HG02870 (cell line): Measurements from ENCODE around the gene TEC.

ENCODE experiments used
- ATAC-seq: cut with Tn5 transposase; IDR thresholded peaks from one replicate; pipeline ENCODE4 v1.9.1; 2021; ENCODE audit warnings: mild to moderate bottlenecking, moderate library complexity; ENCODE audit not compliant: unreplicated experiment

The TEC gene

GRCh38 chr4:48127682-48128404 is 141.8 kb downstream of the TEC start:
- peak; percentile 84 for ATAC-seq

GRCh38 chr4:48127231-48127630 is 142.4 kb downstream of the TEC start:
- ATAC-seq, result no peak

GRCh38 chr4:48126621-48127020 is 143.0 kb downstream of the TEC start:
- ATAC-seq, result no peak

GRCh38 chr4:48124870-48125269 is 144.8 kb downstream of the TEC start:
- no peak for ATAC-seq

GRCh38 chr4:48122756-48123155 is 146.9 kb downstream of the TEC start:
- ATAC-seq, result no peak

GRCh38 chr4:48121180-48121579 is 148.5 kb downstream of the TEC start:
- ATAC-seq, result no peak

- no peak for ATAC-seq
These were observed 149.5 kb downstream of the TEC start for GRCh38 chr4:48120132-48120531.

GRCh38 chr4:48119646-48120045 is 150.0 kb downstream of the TEC start:
- ATAC-seq, result no peak

GRCh38 chr4:48118081-48118480 is 151.6 kb downstream of the TEC start:
- ATAC-seq, result no peak

GRCh38 chr4:48116582-48116981 is 153.1 kb downstream of the TEC start:
- ATAC-seq, result no peak

GRCh38 chr4:48114412-48114811 is 155.2 kb downstream of the TEC start:
- no peak for ATAC-seq

GRCh38 chr4:48112017-48112667 is 157.5 kb downstream of the TEC start:
- no peak for ATAC-seq

GRCh38 chr4:48110452-48110978 is 159.1 kb downstream of the TEC start:
- ATAC-seq, result no peak

- ATAC-seq, result peak; percentile 84
These were observed 160.0 kb downstream of the TEC start for GRCh38 chr4:48109413-48110263.

GRCh38 chr4:48108309-48109073 is 161.1 kb downstream of the TEC start:
- no peak for ATAC-seq

GRCh38 chr4:48105230-48105629 is 164.4 kb downstream of the TEC start:
- ATAC-seq, result no peak

- ATAC-seq, result peak; percentile 92
These were observed 166.0 kb downstream of the TEC start for GRCh38 chr4:48103483-48104139.

GRCh38 chr4:48102303-48102702 is 167.3 kb downstream of the TEC start:
- ATAC-seq, result no peak

- ATAC-seq, result no peak
These were observed 169.4 kb downstream of the TEC start for GRCh38 chr4:48100256-48100655.

GRCh38 chr4:48095441-48095840 is 174.2 kb downstream of the TEC start:
- ATAC-seq, result no peak
